RWPE2 (cell line): ENCODE measurements around the gene NOP14.
"Not testable (repeated sequence)": the region's sequence is repeated elsewhere in the genome, so short reads cannot be mapped to it uniquely, and the experiment has no call there.

Experiments used
- ATAC-seq: fragments of 200-7000 bp; cut with Tn5 transposase; 3 replicates; pipeline ENCODE4 v1.9.1; 2021; ENCODE audit warnings: low read depth
- DNase-seq: peaks from one replicate; pipeline ENCODE4 v3.0.0-alpha.2; 2020; ENCODE audit warnings: low spot score
- H3K27ac ChIP-seq: fragments of 450-650 bp; 2 replicates; pipeline ENCODE4 v1.5.1; 2017; ENCODE audit warnings: mild to moderate bottlenecking; ENCODE audit not compliant: poor library complexity, severe bottlenecking
- H3K27me3 ChIP-seq: fragments of 250-450 bp; sonication (Bioruptor Pico); 2 replicates; pipeline ENCODE4 v1.5.1; 2021; ENCODE audit warnings: mild to moderate bottlenecking, moderate library complexity; ENCODE audit not compliant: insufficient read depth, poor library complexity, severe bottlenecking
- H3K36me3 ChIP-seq: fragments of 250-450 bp; sonication (Bioruptor Pico); 2 replicates; pipeline ENCODE4 v1.5.1; 2020; ENCODE audit warnings: low read depth, mild to moderate bottlenecking, moderate library complexity
- H3K4me1 ChIP-seq: fragments of 250-450 bp; sonication (Bioruptor Pico); 2 replicates; pipeline ENCODE4 v1.5.1; 2021; ENCODE audit warnings: mild to moderate bottlenecking, moderate library complexity; ENCODE audit not compliant: insufficient read depth, poor library complexity, severe bottlenecking
- H3K4me3 ChIP-seq: fragments of 250-450 bp; sonication (Bioruptor Pico); 2 replicates; pipeline ENCODE4 v1.5.1; 2021; ENCODE audit warnings: mild to moderate bottlenecking, moderate library complexity; ENCODE audit not compliant: severe bottlenecking
- H3K9me3 ChIP-seq: fragments of 250-450 bp; sonication (Bioruptor Pico); 2 replicates; pipeline ENCODE4 v1.5.1; 2021; ENCODE audit warnings: mild to moderate bottlenecking, moderate library complexity; ENCODE audit not compliant: severe bottlenecking
- CTCF ChIP-seq: fragments of 450-650 bp; IDR thresholded peaks from one replicate; pipeline ENCODE4 v1.5.1; 2017; ENCODE audit warnings: mild to moderate bottlenecking, moderate library complexity; ENCODE audit not compliant: poor library complexity, severe bottlenecking

The NOP14 gene

GRCh38 chr4:2955186-2956044 lies 7.8 kb downstream of the NOP14 start:
- H3K27me3 ChIP-seq, H3K27ac ChIP-seq, ATAC-seq, DNase-seq, H3K4me3 ChIP-seq, H3K9me3 ChIP-seq, H3K4me1 ChIP-seq: not testable (repeated sequence)
- peak; percentile 3 for TF ChIP-seq CTCF
- H3K36me3 ChIP-seq, result peaks cover 83% of the 10 kb centered on the region

GRCh38 chr4:2954358-2955185 lies 8.6 kb downstream of the NOP14 start:
- Histone ChIP-seq H3K9me3 (no peaks in the 10 kb centered on the region), H3K36me3 (peaks cover 87% of the 10 kb centered on the region), H3K27me3 (no peaks in the 10 kb centered on the region)

GRCh38 chr4:2953496-2953895 lies 9.7 kb downstream of the NOP14 start:
- no peaks in the 10 kb centered on the region for H3K4me1 ChIP-seq
- no peak overlapping the region for H3K4me3 ChIP-seq
- no peaks in the 10 kb centered on the region for H3K27me3 ChIP-seq
- ATAC-seq (no peak), DNase-seq (no peak)
- H3K36me3 ChIP-seq, result peaks cover 90% of the 10 kb centered on the region
- no peak for TF ChIP-seq CTCF
- H3K9me3 ChIP-seq, result no peaks in the 10 kb centered on the region
- H3K27ac ChIP-seq, result no peak overlapping the region

More at GRCh38 chr4:2954358-2955185, 8.6 kb downstream of the NOP14 start:
- no peak for ATAC-seq
- no peak for DNase-seq
- no peak overlapping the region for H3K4me3 ChIP-seq
- no peak overlapping the region for H3K27ac ChIP-seq
- TF ChIP-seq CTCF, result no peak
- H3K4me1 ChIP-seq, result peaks cover 3% of the 10 kb centered on the region

GRCh38 chr4:2950221-2950989 lies 12.8 kb downstream of the NOP14 start:
- TF ChIP-seq CTCF, result no peak
- Histone ChIP-seq H3K27me3 (no peaks in the 10 kb centered on the region), H3K27ac (no peak overlapping the region), H3K4me1 (no peaks in the 10 kb centered on the region), H3K9me3 (no peaks in the 10 kb centered on the region), H3K36me3 (peaks cover 86% of the 10 kb centered on the region), H3K4me3 (no peak overlapping the region)
- DNase-seq, result no peak
- no peak for ATAC-seq
